NCI-H2196 treated with DMSO at 0.1 percent for 48 hours (cell line): ENCODE results near the gene MGAT5B.
A peak's percentile ranks its signal among the peaks of the same experiment; 100 is the strongest.
"Not testable (repeated sequence)": the region's sequence is repeated elsewhere in the genome, so short reads cannot be mapped to it uniquely, and the experiment has no call there.

Experiments
- DNase-seq: peaks from one replicate; lab custom pipeline; 2025; ENCODE audit not compliant: unreplicated experiment; lab: John Stamatoyannopoulos, UW

MGAT5B gene, protein sequence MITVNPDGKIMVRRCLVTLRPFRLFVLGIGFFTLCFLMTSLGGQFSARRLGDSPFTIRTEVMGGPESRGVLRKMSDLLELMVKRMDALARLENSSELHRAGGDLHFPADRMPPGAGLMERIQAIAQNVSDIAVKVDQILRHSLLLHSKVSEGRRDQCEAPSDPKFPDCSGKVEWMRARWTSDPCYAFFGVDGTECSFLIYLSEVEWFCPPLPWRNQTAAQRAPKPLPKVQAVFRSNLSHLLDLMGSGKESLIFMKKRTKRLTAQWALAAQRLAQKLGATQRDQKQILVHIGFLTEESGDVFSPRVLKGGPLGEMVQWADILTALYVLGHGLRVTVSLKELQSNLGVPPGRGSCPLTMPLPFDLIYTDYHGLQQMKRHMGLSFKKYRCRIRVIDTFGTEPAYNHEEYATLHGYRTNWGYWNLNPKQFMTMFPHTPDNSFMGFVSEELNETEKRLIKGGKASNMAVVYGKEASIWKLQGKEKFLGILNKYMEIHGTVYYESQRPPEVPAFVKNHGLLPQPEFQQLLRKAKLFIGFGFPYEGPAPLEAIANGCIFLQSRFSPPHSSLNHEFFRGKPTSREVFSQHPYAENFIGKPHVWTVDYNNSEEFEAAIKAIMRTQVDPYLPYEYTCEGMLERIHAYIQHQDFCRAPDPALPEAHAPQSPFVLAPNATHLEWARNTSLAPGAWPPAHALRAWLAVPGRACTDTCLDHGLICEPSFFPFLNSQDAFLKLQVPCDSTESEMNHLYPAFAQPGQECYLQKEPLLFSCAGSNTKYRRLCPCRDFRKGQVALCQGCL

DNA sequence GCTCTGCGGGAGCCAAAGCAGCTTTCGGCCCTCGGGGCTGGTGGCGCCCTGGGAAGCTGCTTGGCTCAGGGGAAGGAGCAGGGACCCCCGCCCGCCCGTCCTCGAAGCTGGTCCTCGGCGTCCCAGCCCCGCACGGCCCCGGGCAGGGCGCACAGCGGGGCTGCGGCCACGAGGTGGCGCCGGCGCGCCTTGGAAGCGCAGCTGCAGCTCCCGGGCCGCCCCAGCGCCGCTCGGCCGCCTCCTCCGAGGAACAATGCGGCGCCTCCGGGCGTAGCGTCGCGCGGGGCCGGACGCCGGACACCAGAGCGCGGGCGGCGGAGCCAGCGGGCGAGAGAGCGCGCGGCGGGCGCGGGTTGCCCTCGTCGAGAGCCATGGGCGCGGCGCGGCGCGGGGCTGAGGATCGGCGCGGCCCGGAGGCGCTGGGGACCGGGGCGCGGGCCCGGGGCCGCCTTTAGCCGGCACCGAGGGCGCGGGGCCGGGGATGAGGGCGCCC, at the start of gene MGAT5B:
MGAT5B (plus strand) TSS at position 229 of the 493 bp plus-strand sequence. CDS start 626 bp downstream, outside the sequence.
- peak; percentile 77 for DNase-seq

DNA sequence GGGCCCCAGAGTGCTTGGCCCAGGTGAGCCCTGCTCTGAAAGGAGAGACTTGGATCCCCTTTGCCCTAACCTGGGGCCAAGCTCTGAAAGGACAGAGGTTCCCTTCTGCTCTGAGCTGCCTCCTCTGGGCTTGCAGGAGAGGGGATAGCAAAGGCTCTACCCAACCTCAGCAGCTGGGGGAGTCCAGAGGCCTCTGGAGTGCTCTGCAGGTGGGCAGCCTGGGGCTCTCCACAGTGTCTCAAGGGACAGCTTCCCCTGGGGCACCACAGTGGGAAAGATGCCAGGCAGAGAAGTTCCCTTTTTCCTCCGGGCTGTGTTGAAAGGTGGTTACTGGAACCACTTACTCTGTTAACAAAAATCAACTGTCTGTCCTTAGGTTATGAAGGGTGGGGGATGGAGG, 48.2 kb upstream of the MGAT5B start:
- DNase-seq: peak; percentile 88

DNA sequence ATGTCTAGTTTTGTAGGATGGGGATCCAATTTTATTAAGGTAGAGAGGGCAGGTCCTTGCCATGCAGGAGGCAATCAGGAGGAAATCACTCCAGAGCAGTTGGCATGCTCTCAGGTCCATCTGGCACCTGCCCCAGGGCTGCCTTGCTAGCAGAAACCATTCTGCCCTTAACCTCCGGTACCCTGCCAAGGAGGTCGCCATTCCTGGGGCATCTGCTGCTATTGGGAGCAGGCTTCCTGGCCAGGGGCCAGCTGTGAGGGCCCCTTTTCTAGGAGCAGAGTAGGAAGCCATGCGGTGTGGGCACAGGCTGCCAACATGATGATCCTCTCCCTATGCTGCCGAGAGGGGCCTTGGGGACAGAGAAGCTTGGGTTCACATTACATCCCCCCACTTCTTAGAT, 47.6 kb upstream of the MGAT5B start:
- DNase-seq: peak; percentile 88

DNA sequence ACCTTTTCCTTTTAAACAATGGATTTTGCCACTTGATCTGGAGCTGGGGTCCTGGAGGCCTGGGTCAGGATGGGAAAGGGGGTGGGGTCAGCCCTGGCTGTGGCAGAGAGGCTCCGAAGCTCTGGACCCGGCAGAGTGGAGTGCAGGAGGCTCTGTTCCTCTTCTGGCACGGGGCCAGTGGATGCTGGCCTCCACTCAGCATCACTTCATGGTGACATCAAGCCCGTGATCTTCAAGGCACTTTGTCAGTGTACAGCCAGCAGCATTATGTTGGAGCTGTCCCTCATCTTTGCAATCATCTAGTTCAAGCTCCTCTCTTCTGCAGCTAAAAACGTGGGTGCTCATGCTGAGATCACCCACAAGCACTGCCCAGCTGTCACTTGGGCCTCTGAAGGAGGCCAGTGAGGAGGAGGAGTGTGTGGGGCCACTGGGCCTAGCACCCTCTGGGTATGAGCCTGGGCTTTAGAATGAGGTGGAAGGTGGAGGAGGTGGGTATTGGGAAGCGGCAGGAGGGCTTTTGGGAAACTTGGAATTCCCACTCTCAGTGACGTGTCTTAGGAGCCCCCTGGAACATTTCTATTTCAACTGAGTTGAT, 45.9 kb upstream of the MGAT5B start:
- no peak for DNase-seq

DNA sequence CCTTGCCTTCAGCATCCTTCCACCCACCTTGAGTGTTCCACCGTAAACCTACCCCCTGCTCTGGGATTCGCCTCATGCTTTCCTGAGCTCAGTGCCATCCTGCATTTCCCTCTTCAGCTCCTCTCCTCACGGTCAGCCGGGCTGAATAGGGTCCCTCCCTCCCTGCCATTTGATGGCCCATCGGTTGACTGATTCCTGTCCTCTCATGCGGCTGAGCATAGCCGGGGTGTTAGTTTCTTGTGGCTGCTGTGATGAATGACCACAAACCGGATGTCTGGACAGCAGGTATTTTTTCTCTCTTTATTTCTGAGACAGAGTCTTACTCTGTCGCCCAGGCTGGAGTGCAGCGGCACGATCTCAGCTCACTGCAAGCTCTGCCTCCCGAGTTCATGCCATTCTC, 44.1 kb upstream of the MGAT5B start:
- DNase-seq: no peak

DNA sequence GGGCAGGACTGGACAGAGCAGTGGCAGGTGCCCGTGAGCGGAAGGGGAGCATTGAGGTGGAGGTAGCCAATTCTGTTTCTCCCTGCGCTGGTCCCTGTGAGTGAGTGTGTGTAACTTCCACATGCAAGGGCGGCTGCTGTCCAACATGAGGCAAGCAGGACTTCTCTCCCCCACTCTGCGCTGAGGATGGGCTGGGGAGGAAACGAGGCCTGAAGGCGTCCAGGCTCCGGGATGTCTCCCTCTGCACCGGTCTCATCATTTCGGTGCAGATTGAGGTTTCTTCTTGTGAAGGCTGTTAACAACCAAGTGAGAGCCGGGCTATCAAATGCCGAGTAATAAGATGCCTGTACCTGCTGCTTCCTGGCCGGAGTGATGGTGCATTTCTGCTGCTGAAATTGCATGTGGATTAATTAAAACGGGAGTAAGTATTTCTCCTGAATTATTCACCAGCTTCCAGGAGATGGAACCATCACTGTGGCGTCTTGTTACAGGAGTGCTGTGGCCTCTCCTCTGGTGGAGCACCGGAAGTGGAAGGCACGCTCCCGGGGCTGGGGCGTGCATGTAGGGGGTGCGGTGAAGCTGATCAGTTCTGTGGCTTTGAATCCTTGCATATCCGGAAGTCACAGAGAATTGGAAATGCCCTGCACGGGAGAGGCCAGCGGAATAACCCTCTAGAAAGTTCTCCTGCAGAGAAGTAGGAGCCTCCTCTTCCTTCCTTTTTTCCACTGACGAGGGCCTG, 41.7 kb upstream of the MGAT5B start:
- DNase-seq: no peak

DNA sequence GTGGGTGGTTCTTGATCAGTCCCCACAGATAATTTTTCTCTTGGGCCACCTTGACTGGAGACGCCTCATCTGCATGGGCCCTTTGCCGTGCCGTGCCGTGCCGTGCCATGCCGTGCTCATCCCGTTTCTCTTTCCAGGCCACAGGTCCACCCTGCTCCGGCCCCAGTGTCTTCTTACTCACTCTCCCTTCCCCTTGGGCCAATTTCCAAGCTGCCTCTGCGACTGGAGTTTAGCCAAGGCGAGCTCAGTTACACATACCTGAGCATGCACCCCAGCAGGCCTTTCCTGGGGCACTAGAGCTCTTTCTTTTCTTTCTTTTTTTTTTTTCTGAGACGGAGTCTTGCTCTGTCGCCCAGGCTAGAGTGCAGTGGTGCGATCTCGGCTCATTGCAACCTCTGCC, 40.5 kb upstream of the MGAT5B start:
- DNase-seq: no peak

DNA sequence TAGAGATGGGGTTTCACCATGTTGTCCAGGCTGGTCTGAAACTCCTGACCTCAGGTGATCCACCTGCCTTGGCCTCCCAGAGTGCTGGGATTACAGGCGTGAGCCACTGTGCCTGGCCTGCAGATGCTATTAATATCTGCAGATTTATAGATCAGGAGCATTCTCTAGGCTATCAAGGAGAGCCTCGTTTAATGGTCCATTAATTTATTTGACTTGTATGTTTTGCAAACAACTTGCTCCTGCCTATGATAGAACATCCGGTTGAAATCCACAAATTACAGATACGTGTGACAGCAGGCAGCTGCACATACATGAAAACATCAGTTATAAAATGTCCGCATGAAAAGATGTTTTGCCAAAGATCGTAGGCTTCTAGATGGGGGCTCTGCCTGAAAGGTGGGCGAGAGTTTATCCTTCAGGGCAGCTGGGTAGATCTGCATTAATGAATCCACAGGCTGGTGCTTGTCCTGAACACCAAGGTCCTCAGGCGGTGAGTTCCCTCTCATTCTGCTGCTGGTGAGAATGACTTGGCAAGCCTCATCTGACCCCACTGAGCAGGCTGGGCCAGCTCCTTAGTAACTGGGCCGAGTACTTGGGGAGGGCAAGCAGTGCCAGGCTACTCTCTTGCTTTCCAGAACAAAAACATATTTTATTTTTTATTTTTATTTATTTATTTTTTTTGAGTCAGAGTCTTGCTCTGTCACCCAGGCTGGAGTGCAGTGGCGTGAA, 37.1 kb upstream of the MGAT5B start:
- DNase-seq: no peak

DNA sequence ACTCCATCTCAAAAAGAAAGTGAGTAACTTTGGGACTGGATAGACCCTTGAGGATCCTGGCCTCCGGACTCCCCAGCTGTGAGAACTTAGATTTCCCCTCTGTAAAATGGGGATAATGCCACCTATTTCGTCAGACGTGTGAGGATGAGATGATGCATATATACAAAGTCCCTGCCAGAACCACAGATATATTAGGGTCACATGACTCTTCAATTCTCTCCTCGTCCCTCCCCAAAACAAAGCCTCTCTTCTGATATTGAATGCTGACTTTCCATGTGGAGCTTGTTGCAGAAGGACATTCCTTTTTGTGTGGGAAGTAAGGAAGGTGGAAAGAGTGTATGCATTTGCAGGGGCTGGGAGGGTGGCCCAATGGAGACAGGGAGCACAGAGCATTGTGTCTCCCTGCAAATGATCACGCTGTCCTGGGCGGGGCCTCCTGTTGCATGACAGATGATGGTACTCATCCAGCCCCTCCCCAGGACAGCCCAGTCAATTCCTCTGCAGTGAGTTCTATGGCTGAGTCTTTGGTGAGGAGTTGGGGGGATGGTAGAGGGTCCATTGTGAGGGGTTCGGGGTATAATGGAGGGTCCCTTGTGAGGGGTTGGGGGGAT, 35.1 kb upstream of the MGAT5B start:
- no peak for DNase-seq

DNA sequence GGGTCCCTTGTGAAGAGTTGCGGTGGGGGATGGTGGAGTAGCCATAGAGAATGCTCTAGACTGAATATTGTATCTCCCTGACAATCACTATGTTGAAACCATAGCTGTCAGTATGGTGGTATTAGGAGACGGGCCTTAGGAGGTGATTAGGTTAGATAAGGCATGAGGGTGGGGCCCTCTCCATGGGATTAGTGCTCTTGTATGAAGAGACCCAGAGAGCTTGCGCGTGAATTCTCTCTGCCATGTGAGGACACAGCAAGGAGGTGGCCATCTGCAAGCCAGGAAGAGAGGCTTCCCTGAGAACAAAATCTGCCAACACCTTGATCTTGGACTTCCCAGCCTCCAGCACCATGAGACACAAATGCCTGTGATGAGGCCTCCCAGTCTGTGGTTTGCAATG, 34.5 kb upstream of the MGAT5B start:
- no peak for DNase-seq

DNA sequence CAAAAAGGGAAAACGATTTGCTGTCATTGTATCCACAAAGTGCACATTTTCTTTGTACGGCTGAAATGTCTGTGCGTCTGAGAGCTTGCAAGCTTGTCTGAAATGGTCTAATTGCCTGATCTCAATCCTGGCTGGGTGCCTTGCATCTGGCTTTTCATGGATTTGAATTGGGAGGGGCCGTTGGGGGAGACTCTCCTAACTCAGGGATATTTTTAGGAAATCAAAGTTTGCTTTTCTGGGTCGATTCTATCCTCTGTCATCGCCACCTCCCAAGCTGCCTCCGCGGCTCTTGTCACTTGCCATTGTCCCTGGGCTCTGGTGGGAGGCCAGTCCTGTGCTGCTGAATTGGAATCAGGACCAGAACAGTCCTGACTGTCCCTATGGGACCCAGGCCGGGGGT, 33.3 kb upstream of the MGAT5B start:
- DNase-seq: no peak

DNA sequence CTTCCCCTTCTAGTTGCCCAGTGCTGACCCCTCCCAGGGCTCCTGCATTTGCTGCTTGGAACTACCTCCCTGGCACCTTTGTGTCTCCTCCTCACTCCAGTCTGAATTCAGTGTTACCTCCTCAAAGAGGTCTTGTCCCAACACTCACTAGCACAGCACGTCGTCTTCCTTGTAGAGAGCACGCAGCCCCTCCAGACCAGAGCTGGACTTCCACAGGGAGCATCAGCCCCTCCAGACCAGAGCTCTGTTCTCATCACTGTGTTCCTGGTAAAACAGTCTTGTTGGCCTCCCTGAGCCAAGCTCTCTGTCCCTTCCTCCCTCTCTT, 27.8 kb upstream of the MGAT5B start:
- DNase-seq: no peak

DNA sequence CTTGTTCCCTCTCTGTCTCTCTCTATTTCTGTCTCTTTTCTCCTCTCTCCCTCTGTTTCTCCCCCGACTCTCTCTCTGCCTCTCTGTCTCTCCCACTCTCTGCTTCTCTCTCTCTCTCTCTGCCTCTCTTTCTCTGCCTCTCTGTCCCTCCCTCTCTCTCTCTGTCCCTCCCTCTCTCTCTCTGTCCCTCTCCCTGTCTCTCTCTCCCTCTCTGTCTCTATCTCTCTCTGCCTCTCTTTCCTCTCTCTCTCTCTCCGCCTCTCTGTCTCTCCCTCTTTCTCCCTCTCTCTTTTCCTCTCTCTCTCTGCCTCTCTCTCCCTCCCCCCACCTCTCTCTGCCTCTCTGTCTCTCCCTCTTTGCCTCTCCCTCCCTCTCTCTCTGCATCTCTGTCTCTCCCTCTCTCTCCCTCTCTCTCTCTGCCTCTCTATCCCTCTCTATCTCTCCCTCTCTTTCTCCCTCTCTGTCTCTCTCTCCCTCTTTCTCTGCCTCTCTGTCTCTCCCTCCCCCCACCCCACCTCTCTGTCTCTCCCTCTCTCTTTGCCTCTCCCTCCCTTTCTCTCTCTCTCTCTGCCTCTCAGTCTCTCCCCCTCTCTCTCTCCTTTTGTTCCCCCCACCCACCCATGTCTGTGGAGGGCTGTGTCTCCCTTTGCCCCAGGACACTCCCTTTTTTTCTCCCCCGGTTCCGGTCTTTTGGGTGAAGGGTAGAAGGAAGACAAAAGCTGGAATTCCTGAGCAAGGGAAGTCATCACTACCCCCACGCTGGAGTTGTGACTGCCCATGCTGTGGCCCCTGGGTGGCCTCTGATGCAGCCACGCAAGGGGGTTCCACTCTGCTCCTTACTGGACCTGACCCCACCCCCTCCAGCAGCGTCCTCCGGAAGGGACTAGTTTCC, 27.1 kb upstream of the MGAT5B start:
- no peak for DNase-seq

DNA sequence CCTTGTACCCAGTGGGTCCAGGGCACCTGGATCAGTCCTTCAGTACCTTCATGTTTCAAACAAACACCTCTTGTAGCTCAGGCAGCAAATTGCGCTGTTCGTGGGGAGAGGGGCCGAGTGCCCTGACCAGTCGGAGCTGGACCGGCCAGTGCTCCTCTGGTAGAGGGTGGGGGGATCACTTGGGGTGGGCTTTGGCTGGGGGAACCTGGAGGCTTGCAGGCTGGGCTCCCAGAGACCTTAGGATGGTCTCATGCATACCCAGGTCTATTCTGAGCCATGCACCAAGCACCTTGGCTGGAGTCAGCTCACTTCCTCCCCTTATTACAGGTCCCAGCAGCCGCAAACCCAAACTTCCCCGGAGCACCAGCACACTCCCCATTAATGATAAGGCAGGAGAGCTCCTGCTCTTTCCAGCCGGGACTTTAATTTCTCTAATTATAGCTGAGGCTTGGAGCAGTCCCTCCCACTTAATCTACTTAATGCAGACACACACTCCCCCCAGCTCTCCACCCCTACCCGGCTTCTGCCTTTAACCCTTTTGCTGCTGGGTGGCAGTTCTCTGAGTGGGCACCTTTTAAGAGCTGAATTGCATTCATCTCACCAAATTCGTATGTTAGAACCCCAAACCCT, 26.3 kb upstream of the MGAT5B start:
- no peak for DNase-seq

DNA sequence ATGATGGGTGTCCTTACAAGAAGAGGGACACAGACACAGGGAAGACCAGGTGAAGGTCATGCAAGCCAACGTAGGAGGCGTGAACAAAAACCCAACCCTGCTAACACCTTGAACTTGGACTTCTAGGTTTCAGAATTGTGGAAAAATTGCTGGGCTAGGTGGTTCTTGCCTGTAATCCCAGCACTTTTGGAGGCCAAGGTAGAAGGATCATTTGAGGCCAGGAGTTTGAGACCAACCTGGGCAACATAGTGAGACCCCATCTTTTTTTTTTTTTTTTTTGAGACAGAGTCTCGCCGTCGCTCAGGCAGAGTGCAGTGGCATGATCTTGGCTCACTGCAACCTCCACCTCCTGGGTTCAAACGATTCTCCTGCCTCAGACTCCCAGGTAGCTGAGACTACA, 25.1 kb upstream of the MGAT5B start:
- not testable (repeated sequence) for DNase-seq

DNA sequence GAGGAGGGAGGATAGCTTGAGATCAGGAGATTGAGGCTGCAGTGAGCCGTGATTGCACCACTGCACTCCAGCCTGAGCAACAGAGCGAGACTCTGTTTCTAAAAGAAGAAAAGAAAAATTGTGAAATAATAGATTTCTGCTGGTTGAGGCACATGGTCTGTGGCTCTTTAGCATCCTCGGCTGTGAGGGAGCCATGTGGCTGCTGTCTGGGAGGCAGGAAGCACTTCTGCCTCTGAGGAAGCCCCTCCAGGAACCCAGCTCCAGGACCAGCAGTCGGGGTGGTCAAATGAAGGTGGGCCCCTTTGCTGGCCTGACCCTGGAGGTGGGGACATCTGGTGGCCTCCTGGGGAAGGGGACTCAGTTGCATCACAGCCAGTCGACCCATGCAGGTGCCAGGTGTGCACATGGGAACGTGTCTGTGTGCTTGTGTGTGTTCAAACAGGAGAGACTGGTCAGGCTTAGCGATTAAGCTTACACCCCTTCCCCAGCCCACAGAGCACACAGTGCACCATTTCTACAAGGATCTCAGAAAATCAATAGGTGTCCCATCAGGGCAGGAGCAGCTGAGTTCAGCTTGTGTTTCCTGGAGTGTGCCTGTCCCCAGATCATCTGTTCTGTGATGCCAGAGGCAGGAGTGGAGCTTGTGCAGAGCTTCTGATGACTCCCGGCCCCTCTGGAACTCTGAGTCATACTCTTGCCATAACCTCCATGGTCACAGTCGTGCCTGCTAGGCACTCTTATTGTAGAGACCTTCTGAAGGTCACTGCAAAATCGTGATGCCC, 24.3 kb upstream of the MGAT5B start:
- no peak for DNase-seq

DNA sequence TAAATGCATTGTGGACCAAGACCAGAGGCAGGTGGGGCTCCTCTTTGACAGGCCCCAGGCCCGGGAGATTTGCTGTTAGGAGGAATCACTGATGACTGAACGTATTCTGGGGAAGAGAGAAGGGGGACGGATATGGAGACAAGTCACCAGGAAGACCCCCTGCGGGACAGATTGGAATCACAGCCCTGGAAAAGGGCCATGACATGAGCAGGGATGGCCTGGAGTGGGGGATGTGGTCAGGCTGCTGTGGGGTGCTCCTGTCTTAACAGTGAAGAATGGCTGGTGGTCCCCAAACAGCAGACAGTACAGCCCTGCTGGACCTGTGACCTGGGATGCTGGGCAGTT, 23.7 kb upstream of the MGAT5B start:
- no peak for DNase-seq

DNA sequence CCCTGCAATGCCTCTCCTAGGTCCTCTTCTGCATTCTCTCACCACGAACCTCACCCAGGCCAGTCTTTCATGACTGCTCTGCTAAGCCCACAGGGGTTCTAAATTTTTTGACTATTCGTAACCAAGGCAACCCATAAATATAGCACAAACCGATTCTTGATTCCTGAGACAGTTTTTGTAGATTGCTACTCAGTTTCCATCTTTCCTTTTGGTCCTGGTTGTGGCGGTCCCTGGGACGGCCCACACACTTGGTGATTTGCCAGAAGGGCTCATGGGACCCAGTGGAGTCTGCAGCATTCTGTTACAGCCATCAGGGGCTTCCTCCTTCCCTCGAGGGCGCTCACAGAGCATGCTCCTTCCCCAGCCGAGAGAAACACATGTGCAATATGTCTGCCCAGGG, 23.4 kb upstream of the MGAT5B start:
- DNase-seq: no peak
